Measurements from ENCODE around the gene STX3. TPM values are rescaled to one million over a fixed set of nuclear protein-coding genes. Genes with fewer than 3 reads are reported as not detected.

The STX3 gene
- total and polyA plus RNA-seq, 2 of the 13 experiments (the other 11 are each of a cell fraction or from before 2014, with no cell fraction given) = 16.5 to 24.0 TPM

- TF ChIP-seq UBTF (CRISPR knock-in tag; IDR thresholded peaks at IDR 0.05) = peak; percentile 96
- TF ChIP-seq, protein P1, sequence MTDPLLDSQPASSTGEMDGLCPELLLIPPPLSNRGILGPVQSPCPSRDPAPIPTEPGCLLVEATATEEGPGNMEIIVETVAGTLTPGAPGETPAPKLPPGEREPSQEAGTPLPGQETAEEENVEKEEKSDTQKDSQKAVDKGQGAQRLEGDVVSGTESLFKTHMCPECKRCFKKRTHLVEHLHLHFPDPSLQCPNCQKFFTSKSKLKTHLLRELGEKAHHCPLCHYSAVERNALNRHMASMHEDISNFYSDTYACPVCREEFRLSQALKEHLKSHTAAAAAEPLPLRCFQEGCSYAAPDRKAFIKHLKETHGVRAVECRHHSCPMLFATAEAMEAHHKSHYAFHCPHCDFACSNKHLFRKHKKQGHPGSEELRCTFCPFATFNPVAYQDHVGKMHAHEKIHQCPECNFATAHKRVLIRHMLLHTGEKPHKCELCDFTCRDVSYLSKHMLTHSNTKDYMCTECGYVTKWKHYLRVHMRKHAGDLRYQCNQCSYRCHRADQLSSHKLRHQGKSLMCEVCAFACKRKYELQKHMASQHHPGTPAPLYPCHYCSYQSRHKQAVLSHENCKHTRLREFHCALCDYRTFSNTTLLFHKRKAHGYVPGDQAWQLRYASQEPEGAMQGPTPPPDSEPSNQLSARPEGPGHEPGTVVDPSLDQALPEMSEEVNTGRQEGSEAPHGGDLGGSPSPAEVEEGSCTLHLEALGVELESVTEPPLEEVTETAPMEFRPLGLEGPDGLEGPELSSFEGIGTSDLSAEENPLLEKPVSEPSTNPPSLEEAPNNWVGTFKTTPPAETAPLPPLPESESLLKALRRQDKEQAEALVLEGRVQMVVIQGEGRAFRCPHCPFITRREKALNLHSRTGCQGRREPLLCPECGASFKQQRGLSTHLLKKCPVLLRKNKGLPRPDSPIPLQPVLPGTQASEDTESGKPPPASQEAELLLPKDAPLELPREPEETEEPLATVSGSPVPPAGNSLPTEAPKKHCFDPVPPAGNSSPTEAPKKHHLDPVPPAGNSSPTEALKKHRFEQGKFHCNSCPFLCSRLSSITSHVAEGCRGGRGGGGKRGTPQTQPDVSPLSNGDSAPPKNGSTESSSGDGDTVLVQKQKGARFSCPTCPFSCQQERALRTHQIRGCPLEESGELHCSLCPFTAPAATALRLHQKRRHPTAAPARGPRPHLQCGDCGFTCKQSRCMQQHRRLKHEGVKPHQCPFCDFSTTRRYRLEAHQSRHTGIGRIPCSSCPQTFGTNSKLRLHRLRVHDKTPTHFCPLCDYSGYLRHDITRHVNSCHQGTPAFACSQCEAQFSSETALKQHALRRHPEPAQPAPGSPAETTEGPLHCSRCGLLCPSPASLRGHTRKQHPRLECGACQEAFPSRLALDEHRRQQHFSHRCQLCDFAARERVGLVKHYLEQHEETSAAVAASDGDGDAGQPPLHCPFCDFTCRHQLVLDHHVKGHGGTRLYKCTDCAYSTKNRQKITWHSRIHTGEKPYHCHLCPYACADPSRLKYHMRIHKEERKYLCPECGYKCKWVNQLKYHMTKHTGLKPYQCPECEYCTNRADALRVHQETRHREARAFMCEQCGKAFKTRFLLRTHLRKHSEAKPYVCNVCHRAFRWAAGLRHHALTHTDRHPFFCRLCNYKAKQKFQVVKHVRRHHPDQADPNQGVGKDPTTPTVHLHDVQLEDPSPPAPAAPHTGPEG (CRISPR knock-in tag; IDR thresholded peaks at IDR 0.05) = peak; percentile 67
- TF ChIP-seq ZBTB3 (CRISPR knock-in tag; IDR thresholded peaks at IDR 0.05; ENCODE audit: borderline replicate concordance, low read depth) = no peak
- TF ChIP-seq, protein P2, sequence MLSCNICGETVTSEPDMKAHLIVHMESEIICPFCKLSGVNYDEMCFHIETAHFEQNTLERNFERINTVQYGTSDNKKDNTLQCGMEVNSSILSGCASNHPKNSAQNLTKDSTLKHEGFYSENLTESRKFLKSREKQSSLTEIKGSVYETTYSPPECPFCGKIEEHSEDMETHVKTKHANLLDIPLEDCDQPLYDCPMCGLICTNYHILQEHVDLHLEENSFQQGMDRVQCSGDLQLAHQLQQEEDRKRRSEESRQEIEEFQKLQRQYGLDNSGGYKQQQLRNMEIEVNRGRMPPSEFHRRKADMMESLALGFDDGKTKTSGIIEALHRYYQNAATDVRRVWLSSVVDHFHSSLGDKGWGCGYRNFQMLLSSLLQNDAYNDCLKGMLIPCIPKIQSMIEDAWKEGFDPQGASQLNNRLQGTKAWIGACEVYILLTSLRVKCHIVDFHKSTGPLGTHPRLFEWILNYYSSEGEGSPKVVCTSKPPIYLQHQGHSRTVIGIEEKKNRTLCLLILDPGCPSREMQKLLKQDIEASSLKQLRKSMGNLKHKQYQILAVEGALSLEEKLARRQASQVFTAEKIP (CRISPR knock-in tag; IDR thresholded peaks at IDR 0.05; ENCODE audit: borderline replicate concordance) = no peak
- TF ChIP-seq, protein P3, sequence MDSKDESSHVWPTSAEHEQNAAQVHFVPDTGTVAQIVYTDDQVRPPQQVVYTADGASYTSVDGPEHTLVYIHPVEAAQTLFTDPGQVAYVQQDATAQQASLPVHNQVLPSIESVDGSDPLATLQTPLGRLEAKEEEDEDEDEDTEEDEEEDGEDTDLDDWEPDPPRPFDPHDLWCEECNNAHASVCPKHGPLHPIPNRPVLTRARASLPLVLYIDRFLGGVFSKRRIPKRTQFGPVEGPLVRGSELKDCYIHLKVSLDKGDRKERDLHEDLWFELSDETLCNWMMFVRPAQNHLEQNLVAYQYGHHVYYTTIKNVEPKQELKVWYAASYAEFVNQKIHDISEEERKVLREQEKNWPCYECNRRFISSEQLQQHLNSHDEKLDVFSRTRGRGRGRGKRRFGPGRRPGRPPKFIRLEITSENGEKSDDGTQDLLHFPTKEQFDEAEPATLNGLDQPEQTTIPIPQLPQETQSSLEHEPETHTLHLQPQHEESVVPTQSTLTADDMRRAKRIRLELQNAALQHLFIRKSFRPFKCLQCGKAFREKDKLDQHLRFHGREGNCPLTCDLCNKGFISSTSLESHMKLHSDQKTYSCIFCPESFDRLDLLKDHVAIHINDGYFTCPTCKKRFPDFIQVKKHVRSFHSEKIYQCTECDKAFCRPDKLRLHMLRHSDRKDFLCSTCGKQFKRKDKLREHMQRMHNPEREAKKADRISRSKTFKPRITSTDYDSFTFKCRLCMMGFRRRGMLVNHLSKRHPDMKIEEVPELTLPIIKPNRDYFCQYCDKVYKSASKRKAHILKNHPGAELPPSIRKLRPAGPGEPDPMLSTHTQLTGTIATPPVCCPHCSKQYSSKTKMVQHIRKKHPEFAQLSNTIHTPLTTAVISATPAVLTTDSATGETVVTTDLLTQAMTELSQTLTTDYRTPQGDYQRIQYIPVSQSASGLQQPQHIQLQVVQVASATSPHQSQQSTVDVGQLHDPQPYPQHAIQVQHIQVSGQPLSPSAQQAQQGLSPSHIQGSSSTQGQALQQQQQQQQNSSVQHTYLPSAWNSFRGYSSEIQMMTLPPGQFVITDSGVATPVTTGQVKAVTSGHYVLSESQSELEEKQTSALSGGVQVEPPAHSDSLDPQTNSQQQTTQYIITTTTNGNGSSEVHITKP (CRISPR knock-in tag; IDR thresholded peaks at IDR 0.05; ENCODE audit: low read depth) = peak; percentile 57
- TF ChIP-seq, protein P4, sequence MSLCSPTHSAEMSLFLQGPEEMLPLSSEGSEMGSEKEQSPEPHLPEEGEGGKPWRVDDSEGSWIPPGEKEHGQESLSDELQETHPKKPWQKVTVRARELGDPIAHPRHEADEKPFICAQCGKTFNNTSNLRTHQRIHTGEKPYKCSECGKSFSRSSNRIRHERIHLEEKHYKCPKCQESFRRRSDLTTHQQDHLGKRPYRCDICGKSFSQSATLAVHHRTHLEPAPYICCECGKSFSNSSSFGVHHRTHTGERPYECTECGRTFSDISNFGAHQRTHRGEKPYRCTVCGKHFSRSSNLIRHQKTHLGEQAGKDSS (CRISPR knock-in tag; IDR thresholded peaks at IDR 0.05; ENCODE audit: borderline replicate concordance, low read depth) = peak; percentile 79; the same call in 1 of the 2 replicates
- TF ChIP-seq KLF16 (CRISPR knock-in tag; IDR thresholded peaks at IDR 0.05) = peak in 1 of 2 experiments; percentile 82; a peak in 2 of 4 replicates
- no peak for TF ChIP-seq NR2F1 (CRISPR knock-in tag; IDR thresholded peaks at IDR 0.05)
- TF ChIP-seq ZFP82 (CRISPR knock-in tag; IDR thresholded peaks at IDR 0.05; ENCODE audit: borderline replicate concordance) = no peak
- peak; percentile 49; the same call in 1 of the 2 replicates for TF ChIP-seq LCORL (IDR thresholded peaks at IDR 0.05)
- peak; percentile 59; the same call in 1 of the 2 replicates for TF ChIP-seq LCORL (CRISPR knock-in tag; IDR thresholded peaks at IDR 0.05)
- peak; percentile 95 for TF ChIP-seq CCAR2 (optimal IDR thresholded peaks at IDR 0.05; ENCODE audit: low read depth, low read length)
Measured at GRCh38 chr11:59810189-59810910, 55.2 kb downstream of the STX3 start, which contains the start of gene MRPL16 (continued).
